K562 (cell line): Measurements from ENCODE around the gene C1orf56. TPM values are rescaled to one million over a fixed set of nuclear protein-coding genes. Genes with fewer than 3 reads are reported as not detected.

Source experiments
- ADNP ChIP-seq: fragments of 200-800 bp; sonication (Bioruptor generic); IDR thresholded peaks from 2 replicates; pipeline ENCODE4 v1.6.1; 2016; ENCODE audit warnings: missing genetic modification characterization, missing compliant biosample characterization
- CTCFL ChIP-seq: IDR thresholded peaks from 2 replicates; pipeline ENCODE4 v1.6.1; 2011; ENCODE audit warnings: borderline replicate concordance, low read depth, mild to moderate bottlenecking, moderate library complexity, low read length; ENCODE audit not compliant: insufficient read depth, poor library complexity, severe bottlenecking
- ESRRA ChIP-seq: fragments of 450-650 bp; IDR thresholded peaks from 2 replicates; pipeline ENCODE4 v1.6.1; 2014; ENCODE audit warnings: low read depth, mild to moderate bottlenecking, moderate library complexity, borderline replicate concordance
- FOXK1 ChIP-seq: sonication (generic); formaldehyde crosslinking; IDR thresholded peaks from 2 replicates; pipeline ENCODE4 v1.8.0; 2022; ENCODE audit warnings: missing genetic modification reagents, mild to moderate bottlenecking, borderline replicate concordance
- FOXK2 ChIP-seq, 2 experiments: fragments of 450-650 bp; IDR thresholded peaks in 1 of 2; conservative IDR thresholded peaks in 1 of 2; 2 replicates each; pipeline ENCODE4 v1.6.1; 2016; ENCODE audit warnings: low read depth in 2 of 2, mild to moderate bottlenecking in 1 of 2
- GABPA ChIP-seq: fragments of 200-800 bp; sonication (Bioruptor generic); conservative IDR thresholded peaks from 2 replicates; pipeline ENCODE4 v1.6.1; 2016; ENCODE audit warnings: low read depth, missing genetic modification characterization, missing compliant biosample characterization
- KLF16 ChIP-seq: IDR thresholded peaks from 2 replicates; pipeline ENCODE4 v1.6.1; 2016; ENCODE audit warnings: antibody characterized with exemption
- KLF6 ChIP-seq: fragments of 250-450 bp; sonication (Bioruptor Pico); IDR thresholded peaks from 2 replicates; pipeline ENCODE4 v1.4.0; 2020; ENCODE audit warnings: mild to moderate bottlenecking, moderate library complexity, borderline replicate concordance
- MBD1 ChIP-seq: fragments of 250-450 bp; sonication (Bioruptor Pico); IDR thresholded peaks from 2 replicates; pipeline ENCODE4 v1.8.0; 2022; ENCODE audit warnings: inconsistent platforms
- NEUROD1 ChIP-seq: fragments of 150-350 bp; IDR thresholded peaks from 2 replicates; pipeline ENCODE4 v1.6.1; 2014; ENCODE audit warnings: borderline replicate concordance, low read length, low read depth; ENCODE audit not compliant: partially characterized antibody
- NFE2 ChIP-seq: IDR thresholded peaks from 2 replicates; pipeline ENCODE4 v1.6.1; 2014; ENCODE audit warnings: antibody characterized with exemption, low read depth
- NFYB ChIP-seq: IDR thresholded peaks from 2 replicates; pipeline ENCODE4 v1.6.1; 2011; ENCODE audit warnings: mild to moderate bottlenecking, moderate library complexity; ENCODE audit not compliant: insufficient read length; ENCODE audit errors: extremely low read depth
- PHTF2 ChIP-seq: fragments of 250-450 bp; sonication (Bioruptor Pico); IDR thresholded peaks from 2 replicates; pipeline ENCODE4 v1.5.0; 2021; ENCODE audit warnings: mild to moderate bottlenecking
- POLR2B ChIP-seq: fragments of 450-650 bp; IDR thresholded peaks from 2 replicates; pipeline ENCODE4 v1.6.1; 2018; ENCODE audit warnings: low read depth; ENCODE audit not compliant: partially characterized antibody
- POLR2G ChIP-seq: fragments of 200-400 bp; formaldehyde crosslinking; IDR thresholded peaks from 2 replicates; pipeline ENCODE4 v1.6.1; 2017; ENCODE audit warnings: low read depth, mild to moderate bottlenecking, antibody characterized with exemption, low read length, moderate library complexity
- RAD21 ChIP-seq, 2 experiments: fragments of 250-450 bp in 1 of 2; fragments of 450-650 bp in 1 of 2; sonication (Bioruptor Pico) in 1 of 2; formaldehyde crosslinking in 1 of 2; IDR thresholded peaks in 1 of 2; conservative IDR thresholded peaks in 1 of 2; 2 replicates each; pipeline versions ENCODE4 v1.4.0 to v1.8.0; 2020 to 2022; ENCODE audit warnings: mild to moderate bottlenecking in 2 of 2, moderate library complexity in 1 of 2
- RNF2 ChIP-seq: sonication (generic); IDR thresholded peaks from 2 replicates; pipeline ENCODE4 v1.6.1; 2016
- SMAD4 ChIP-seq: fragments of 250-450 bp; sonication (Bioruptor Pico); conservative IDR thresholded peaks from 2 replicates; pipeline ENCODE4 v1.8.0; 2021; ENCODE audit warnings: inconsistent platforms, mild to moderate bottlenecking, moderate library complexity
- SMARCA4 ChIP-seq: fragments of 450-650 bp; IDR thresholded peaks from 2 replicates; pipeline ENCODE4 v1.6.1; 2016
- THAP7 ChIP-seq: fragments of 250-450 bp; sonication (Bioruptor Pico); IDR thresholded peaks from 2 replicates; pipeline ENCODE4 v1.5.0; 2021
- ZKSCAN3 ChIP-seq: fragments of 250-450 bp; sonication (Bioruptor Pico); IDR thresholded peaks from 2 replicates; pipeline ENCODE4 v1.4.0; 2020
- ZNF263 ChIP-seq: sonication (generic); formaldehyde crosslinking; IDR thresholded peaks from 2 replicates; pipeline ENCODE4 v1.8.0; 2022; ENCODE audit warnings: mild to moderate bottlenecking, missing genetic modification reagents, borderline replicate concordance
- ZNF764 ChIP-seq: fragments of 250-450 bp; sonication (Bioruptor Pico); IDR thresholded peaks from 2 replicates; pipeline ENCODE4 v1.4.0; 2020; ENCODE audit warnings: low read depth, mild to moderate bottlenecking, moderate library complexity
- ZNF766 ChIP-seq: fragments of 200-800 bp; sonication (Bioruptor generic); conservative IDR thresholded peaks from 2 replicates; pipeline ENCODE4 v1.6.1; 2016; ENCODE audit warnings: missing genetic modification characterization, missing compliant biosample characterization
- polyA plus RNA-seq, 8 experiments: library from polyadenylated mRNA; depleted of rRNA in 4 of 8; stranded (reverse) in 5 of 8; unstranded in 3 of 8; fragments of >200 nt; fragmentation: Nextera tagmentation in 2 of 8; fragmentation: Illumina TruSeq in 1 of 8; extraction: Ambion mirVana in 2 of 8; extraction: Trizol in 1 of 8; gene quantifications; 2 replicates each; pipeline versions ENCODE4 v1.2.1 to v1.2.3, GENCODE V29; 2011 to 2014; ENCODE audit warnings: inconsistent platforms in 1 of 8, missing spikeins in 1 of 8
- total RNA-seq, 7 experiments: library from RNA; depleted of rRNA in 6 of 7; stranded (reverse); fragments of >200 nt in 6 of 7; fragmentation: Illumina TruSeq in 2 of 7; extraction: Trizol in 2 of 7; gene quantifications; 2 replicates each; pipeline versions ENCODE4 v1.2.1 to v1.2.3, GENCODE V29; 2011 to 2021; ENCODE audit warnings: low replicate concordance in 1 of 7

The C1orf56 gene
- total and polyA plus RNA-seq, 9 of the 15 experiments (the other 6 are each of a cell fraction or from before 2014, with no cell fraction given) = 0.18 to 15.7 (median 1.1) TPM

- peak; percentile 45 to 59 for TF ChIP-seq RAD21 (CRISPR knock-in tag; conservative IDR thresholded peaks at IDR 0.05 in 1 of 2, IDR thresholded peaks at IDR 0.05 in 1 of 2)
- no peak for TF ChIP-seq THAP7 (CRISPR knock-in tag)
- no peak for TF ChIP-seq ZKSCAN3
- no peak; the same call in 1 of the 2 replicates for TF ChIP-seq ZNF766 (CRISPR knock-in tag)
- peak; percentile 88 for TF ChIP-seq GABPA (tag)
- TF ChIP-seq POLR2B = peak; percentile 89
- TF ChIP-seq ESRRA = peak; percentile 66; the same call in 1 of the 2 replicates
- no peak for TF ChIP-seq NEUROD1
- TF ChIP-seq POLR2G = peak; percentile 96
- no peak for TF ChIP-seq ADNP
- TF ChIP-seq NFYB = no peak
- no peak for TF ChIP-seq NFE2
- no peak for TF ChIP-seq PHTF2
- TF ChIP-seq FOXK1 = peak; percentile 29; the same call in 1 of the 2 replicates
- peak; percentile 58; the same call in 1 of the 2 replicates for TF ChIP-seq KLF16
- peak; percentile 70 for TF ChIP-seq SMARCA4
- TF ChIP-seq KLF6 (CRISPR knock-in tag) = peak; percentile 79; the same call in 1 of the 2 replicates
- peak; percentile 100 for TF ChIP-seq SMAD4 (CRISPR knock-in tag)
- peak; percentile 73 for TF ChIP-seq RNF2
- no peak for TF ChIP-seq ZNF263 (CRISPR knock-in tag)
- no peak for TF ChIP-seq MBD1 (CRISPR knock-in tag)
- peak; percentile 75 for TF ChIP-seq CTCFL
- no peak for TF ChIP-seq FOXK2 (conservative IDR thresholded peaks at IDR 0.05 in 1 of 2, IDR thresholded peaks at IDR 0.05 in 1 of 2; ENCODE audit: low read depth in 2 of 2)
- no peak for TF ChIP-seq ZNF764 (CRISPR knock-in tag)
These were observed 11.8 kb downstream of the C1orf56 start, which contains the start of gene CDC42SE1 (continued) for GRCh38 chr1:151059109-151060006.
